Coronary artery (tissue), 2 donors: ENCODE measurements around the gene FAM3D.
"Not testable (repeated sequence)": the region's sequence is repeated elsewhere in the genome, so short reads cannot be mapped to it uniquely, and the experiment has no call there.

Experiments
- DNase-seq: peaks from one replicate; pipeline ENCODE4 v3.0.0-alpha.2; 2017; ENCODE audit warnings: low spot score
- H3K27ac ChIP-seq, 2 donors: fragments of 200-600 bp; sonication (generic); one replicate each; pipeline ENCODE4 v1.5.1; 2016 to 2019
- H3K4me3 ChIP-seq: fragments of 200-600 bp; sonication (generic); 2 replicates; pipeline ENCODE4 v1.5.1; 2016; ENCODE audit warnings: mild to moderate bottlenecking, moderate library complexity
- CTCF ChIP-seq: fragments of 200-600 bp; sonication (generic); IDR thresholded peaks from one replicate; pipeline ENCODE4 v1.5.1; 2019; ENCODE audit warnings: antibody characterized with exemption

FAM3D gene

GRCh38 chr3:58666683-58667082, at the start of gene FAM3D:
FAM3D (minus strand) TSS chr3:58666774; CDS start chr3:58655563, 11,211 bp downstream.
- no peak within 1 kb of the TSS for H3K27ac ChIP-seq
- H3K4me3 ChIP-seq, result no peak within 1 kb of the TSS
- DNase-seq, result no peak
- no peak for TF ChIP-seq CTCF

GRCh38 chr3:58713715-58714401, 47.3 kb upstream of the FAM3D start:
- H3K4me3 ChIP-seq, result no peak overlapping the region
- TF ChIP-seq CTCF, result no peak
- DNase-seq, result no peak
- H3K27ac ChIP-seq, result no peak overlapping the region

GRCh38 chr3:58711871-58712270, 45.3 kb upstream of the FAM3D start:
- no peak for DNase-seq
- no peak for TF ChIP-seq CTCF
- no peak overlapping the region for H3K27ac ChIP-seq
- H3K4me3 ChIP-seq, result no peak overlapping the region

- H3K4me3 ChIP-seq, DNase-seq, H3K27ac ChIP-seq: not testable (repeated sequence)
Measured at GRCh38 chr3:58708983-58709382, 42.4 kb upstream of the FAM3D start.

GRCh38 chr3:58708116-58708791, 41.7 kb upstream of the FAM3D start:
- Histone ChIP-seq H3K4me3 (no peak overlapping the region), H3K27ac (no peak overlapping the region)
- no peak for DNase-seq
- no peak for TF ChIP-seq CTCF

GRCh38 chr3:58707390-58707930, 40.9 kb upstream of the FAM3D start:
- DNase-seq, result no peak
- H3K4me3 ChIP-seq, result no peak overlapping the region
- H3K27ac ChIP-seq, result no peak overlapping the region
- no peak for TF ChIP-seq CTCF

- H3K4me3 ChIP-seq, result no peak overlapping the region
- no peak overlapping the region for H3K27ac ChIP-seq
- no peak for TF ChIP-seq CTCF
- DNase-seq, result no peak
Measured at GRCh38 chr3:58706395-58707167, 40.0 kb upstream of the FAM3D start.
